Measurements from ENCODE around the gene MED10. TPM values are rescaled to one million over a fixed set of nuclear protein-coding genes. Genes with fewer than 3 reads are reported as not detected.
"Not testable (repeated sequence)": the region's sequence is repeated elsewhere in the genome, so short reads cannot be mapped to it uniquely, and the experiment has no call there.

MED10 gene
- total and polyA plus RNA-seq, 2 experiments from 2014 or later: 15.8 to 63.9 TPM

DNA sequence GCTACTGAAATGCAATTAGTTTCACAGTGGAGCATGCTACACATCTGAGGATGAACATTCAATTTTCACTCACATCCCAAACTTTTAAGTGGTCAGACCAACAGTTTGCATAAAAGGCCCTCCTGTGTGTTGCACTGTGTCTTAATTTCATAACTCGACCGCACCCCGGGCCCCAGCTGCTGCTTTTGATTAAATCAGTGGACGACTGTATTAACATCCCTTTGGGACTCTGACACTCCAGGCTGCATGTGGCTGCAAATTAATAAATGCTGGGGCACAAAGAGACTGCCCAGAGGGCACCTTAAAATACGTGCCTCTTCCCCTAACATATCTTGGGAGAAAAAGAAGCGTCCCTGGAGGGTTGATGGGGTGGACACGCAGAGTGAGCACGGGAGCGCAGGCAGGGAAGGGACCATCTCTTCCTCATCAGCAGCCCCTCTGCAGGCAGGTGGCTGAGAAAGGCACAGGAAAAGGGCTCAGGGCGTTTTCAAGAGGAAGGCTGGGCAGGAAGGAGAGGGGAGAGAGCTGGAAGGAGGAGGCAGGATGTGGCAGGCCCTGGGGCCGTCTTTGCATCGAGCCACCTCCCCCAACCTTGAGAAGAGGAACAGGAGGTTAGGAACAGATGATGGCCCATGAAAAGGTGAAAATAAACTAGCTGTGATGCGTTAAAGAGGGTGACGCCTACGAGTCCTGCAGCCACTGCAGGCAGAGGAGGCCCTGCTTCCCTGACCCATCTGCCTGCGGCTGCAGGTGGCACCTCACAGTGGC, 18.6 kb downstream of the MED10 start:
- Histone ChIP-seq H3K9me3 (ENCODE audit: low read depth) (no peaks in the 10 kb centered on the region), H3K4me3 (no peak overlapping the region), H3K36me3 (no peaks in the 10 kb centered on the region), H3K27me3 (no peaks in the 10 kb centered on the region), H3K27ac (no peak overlapping the region), H3K4me1 (ENCODE audit: low read depth) (no peaks in the 10 kb centered on the region)
- DNase-seq (ENCODE audit: low read depth in 1 of 2, low spot score in 1 of 2): no peak
- TF ChIP-seq, protein P1, sequence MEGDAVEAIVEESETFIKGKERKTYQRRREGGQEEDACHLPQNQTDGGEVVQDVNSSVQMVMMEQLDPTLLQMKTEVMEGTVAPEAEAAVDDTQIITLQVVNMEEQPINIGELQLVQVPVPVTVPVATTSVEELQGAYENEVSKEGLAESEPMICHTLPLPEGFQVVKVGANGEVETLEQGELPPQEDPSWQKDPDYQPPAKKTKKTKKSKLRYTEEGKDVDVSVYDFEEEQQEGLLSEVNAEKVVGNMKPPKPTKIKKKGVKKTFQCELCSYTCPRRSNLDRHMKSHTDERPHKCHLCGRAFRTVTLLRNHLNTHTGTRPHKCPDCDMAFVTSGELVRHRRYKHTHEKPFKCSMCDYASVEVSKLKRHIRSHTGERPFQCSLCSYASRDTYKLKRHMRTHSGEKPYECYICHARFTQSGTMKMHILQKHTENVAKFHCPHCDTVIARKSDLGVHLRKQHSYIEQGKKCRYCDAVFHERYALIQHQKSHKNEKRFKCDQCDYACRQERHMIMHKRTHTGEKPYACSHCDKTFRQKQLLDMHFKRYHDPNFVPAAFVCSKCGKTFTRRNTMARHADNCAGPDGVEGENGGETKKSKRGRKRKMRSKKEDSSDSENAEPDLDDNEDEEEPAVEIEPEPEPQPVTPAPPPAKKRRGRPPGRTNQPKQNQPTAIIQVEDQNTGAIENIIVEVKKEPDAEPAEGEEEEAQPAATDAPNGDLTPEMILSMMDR (IDR thresholded peaks at IDR 0.05; ENCODE audit: low read depth, low read length): no peak

DNA sequence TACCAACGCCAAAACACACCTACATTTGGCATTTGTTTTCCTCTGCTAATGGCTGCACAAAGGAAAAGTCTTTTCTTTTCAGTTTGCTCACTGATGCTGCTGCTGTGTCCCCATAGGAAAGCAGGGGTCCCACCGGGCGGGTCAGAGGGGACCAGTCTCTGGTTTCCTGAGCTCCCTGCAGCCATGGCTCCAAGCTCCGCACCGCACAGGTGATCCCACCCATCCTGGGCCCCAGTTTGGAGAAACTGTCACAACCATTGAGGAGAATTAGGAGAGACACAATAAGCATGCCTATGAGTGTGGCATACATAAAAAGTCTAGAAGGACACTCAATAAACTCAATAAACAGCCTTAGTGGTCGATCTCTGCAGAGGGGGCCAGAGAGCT, 19.9 kb downstream of the MED10 start:
- DNase-seq (ENCODE audit: low read depth in 1 of 2, low spot score in 1 of 2): no peak
- TF ChIP-seq, protein P1 (IDR thresholded peaks at IDR 0.05; ENCODE audit: low read depth, low read length): no peak
- no peaks in the 10 kb centered on the region for H3K9me3 ChIP-seq (ENCODE audit: low read depth)
- H3K36me3 ChIP-seq: no peaks in the 10 kb centered on the region
- H3K4me1 ChIP-seq (ENCODE audit: low read depth): no peaks in the 10 kb centered on the region
- H3K4me3 ChIP-seq: no peak overlapping the region
- H3K27me3 ChIP-seq: no peaks in the 10 kb centered on the region
- no peak overlapping the region for H3K27ac ChIP-seq

GRCh38 chr5:6357817-6358433, 20.4 kb downstream of the MED10 start:
- not testable (repeated sequence) for H3K27me3 ChIP-seq; H3K36me3 ChIP-seq; H3K4me1 ChIP-seq (ENCODE audit: low read depth); H3K4me3 ChIP-seq; H3K27ac ChIP-seq; H3K9me3 ChIP-seq (ENCODE audit: low read depth); DNase-seq (ENCODE audit: low read depth in 1 of 2, low spot score in 1 of 2)

DNA sequence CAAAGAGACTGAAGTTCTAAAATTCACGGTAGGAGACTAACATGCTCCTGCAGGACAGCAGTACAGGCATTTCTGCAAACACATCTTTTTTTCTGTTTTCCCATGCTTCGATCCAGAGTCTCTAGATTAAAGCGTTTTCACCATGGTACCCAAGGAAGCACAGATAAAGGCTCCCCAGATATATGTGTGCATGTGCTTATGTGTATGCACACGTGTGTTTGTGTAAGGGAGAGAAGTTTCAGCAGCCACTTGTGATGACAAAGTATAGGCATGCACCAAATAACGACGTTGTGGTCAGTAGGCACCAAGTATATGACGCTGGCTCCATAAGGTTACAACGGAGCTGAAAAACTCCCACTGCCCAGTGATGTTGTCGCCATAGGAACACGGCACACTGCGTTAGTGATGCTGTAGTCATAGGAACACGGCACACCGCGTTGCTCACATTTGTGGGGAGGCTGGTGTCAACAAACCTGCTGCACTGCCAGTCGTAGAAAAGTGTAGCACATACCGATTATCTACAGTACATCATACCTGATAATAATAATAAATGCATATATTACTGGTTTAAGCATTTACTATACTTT, 21.7 kb downstream of the MED10 start:
- Histone ChIP-seq H3K4me3 (no peak overlapping the region), H3K27me3 (no peaks in the 10 kb centered on the region), H3K9me3 (ENCODE audit: low read depth) (no peaks in the 10 kb centered on the region), H3K36me3 (no peaks in the 10 kb centered on the region), H3K4me1 (ENCODE audit: low read depth) (no peaks in the 10 kb centered on the region), H3K27ac (no peak overlapping the region)
- TF ChIP-seq, protein P1 (IDR thresholded peaks at IDR 0.05; ENCODE audit: low read depth, low read length): no peak
- DNase-seq (ENCODE audit: low read depth in 1 of 2, low spot score in 1 of 2): no peak

GRCh38 chr5:6355294-6355693, 23.1 kb downstream of the MED10 start:
- TF ChIP-seq, protein P1 (IDR thresholded peaks at IDR 0.05; ENCODE audit: low read depth, low read length): no peak
- Histone ChIP-seq H3K4me1 (ENCODE audit: low read depth) (no peaks in the 10 kb centered on the region), H3K36me3 (no peaks in the 10 kb centered on the region), H3K9me3 (ENCODE audit: low read depth) (no peaks in the 10 kb centered on the region), H3K27ac (no peak overlapping the region), H3K27me3 (no peaks in the 10 kb centered on the region), H3K4me3 (no peak overlapping the region)
- DNase-seq (ENCODE audit: low read depth in 1 of 2, low spot score in 1 of 2): no peak

DNA sequence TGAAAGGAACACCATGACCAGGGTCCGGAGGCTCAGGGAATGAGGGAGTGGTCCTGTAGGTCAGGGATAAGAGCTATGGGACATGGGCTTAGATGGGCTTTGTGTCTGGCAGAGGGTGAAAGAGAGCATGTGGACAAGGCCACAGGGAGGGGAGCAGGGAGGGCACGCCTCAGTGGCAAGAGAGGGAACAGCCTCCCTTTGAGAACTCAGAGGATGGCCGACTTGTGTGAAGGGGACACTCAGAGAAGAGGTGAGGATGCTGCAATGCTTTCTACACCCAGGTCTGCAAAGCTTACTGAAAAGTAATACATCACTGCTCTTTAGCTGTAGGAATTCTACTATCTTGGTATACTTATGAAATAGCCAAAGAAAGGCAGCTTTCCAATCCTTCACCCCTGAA, 23.5 kb downstream of the MED10 start:
- H3K4me3 ChIP-seq: no peak overlapping the region
- no peak overlapping the region for H3K27ac ChIP-seq
- H3K9me3 ChIP-seq (ENCODE audit: low read depth): no peaks in the 10 kb centered on the region
- no peak for DNase-seq (ENCODE audit: low read depth in 1 of 2, low spot score in 1 of 2)
- no peaks in the 10 kb centered on the region for H3K36me3 ChIP-seq
- TF ChIP-seq, protein P1 (IDR thresholded peaks at IDR 0.05; ENCODE audit: low read depth, low read length): no peak
- no peaks in the 10 kb centered on the region for H3K27me3 ChIP-seq
- no peaks in the 10 kb centered on the region for H3K4me1 ChIP-seq (ENCODE audit: low read depth)

Data from cardiac muscle cell (in vitro differentiated cells and primary cell).